NCI-H1436 treated with DMSO at 0.1 percent for 48 hours (cell line): ENCODE data around the gene MEA1.
"Not testable (repeated sequence)": the region's sequence is repeated elsewhere in the genome, so short reads cannot be mapped to it uniquely, and the experiment has no call there.

ENCODE experiments used
- DNase-seq: peaks from one replicate; lab custom pipeline; 2025; lab: John Stamatoyannopoulos, UW

MEA1 gene

GRCh38 chr6:43009124-43009523 lies 4.6 kb downstream of the MEA1 start:
- no peak for DNase-seq

- no peak for DNase-seq
Observed at GRCh38 chr6:43007126-43007525, 6.6 kb downstream of the MEA1 start.

GRCh38 chr6:43006251-43006650 lies 7.5 kb downstream of the MEA1 start:
- no peak for DNase-seq

- DNase-seq = no peak
Observed at GRCh38 chr6:43005844-43006243, 7.9 kb downstream of the MEA1 start.

- DNase-seq = no peak
Observed at GRCh38 chr6:43001843-43002242, 11.9 kb downstream of the MEA1 start.

GRCh38 chr6:42998205-42998604 lies 15.5 kb downstream of the MEA1 start:
- DNase-seq = not testable (repeated sequence)

GRCh38 chr6:42996513-42996912 lies 17.2 kb downstream of the MEA1 start:
- DNase-seq = no peak

- no peak for DNase-seq
Observed at GRCh38 chr6:42993445-42993844, 20.3 kb downstream of the MEA1 start.

- DNase-seq = no peak
Observed at GRCh38 chr6:42989923-42990322, 23.8 kb downstream of the MEA1 start.

GRCh38 chr6:42988486-42989020 lies 25.2 kb downstream of the MEA1 start:
- no peak for DNase-seq

- no peak for DNase-seq
Observed at GRCh38 chr6:42987533-42988451, 26.0 kb downstream of the MEA1 start.

- DNase-seq = no peak
Observed at GRCh38 chr6:42984924-42985475, 28.7 kb downstream of the MEA1 start.

GRCh38 chr6:42984001-42984923 lies 29.5 kb downstream of the MEA1 start, which contains the start of gene PPP2R5D:
Gene PPP2R5D (plus strand): TSS chr6:42984570. CDS start chr6:42984678, 108 bp downstream.
- peak; percentile 98 for DNase-seq

- DNase-seq = no peak
Observed at GRCh38 chr6:42981836-42982235, 31.9 kb downstream of the MEA1 start.

- DNase-seq = no peak
Observed at GRCh38 chr6:42979523-42980177, 34.1 kb downstream of the MEA1 start.

GRCh38 chr6:42978839-42979522 lies 34.8 kb downstream of the MEA1 start, which contains the start of gene PEX6:
Gene PEX6 (minus strand): TSS chr6:42979181. CDS start chr6:42979150, 31 bp downstream.
- DNase-seq = peak; percentile 28

GRCh38 chr6:42978487-42978838 lies 35.3 kb downstream of the MEA1 start:
- no peak for DNase-seq

- no peak for DNase-seq
Observed at GRCh38 chr6:42974919-42975505, 38.7 kb downstream of the MEA1 start.

- DNase-seq = no peak
Observed at GRCh38 chr6:42973926-42974325, 39.8 kb downstream of the MEA1 start.

- DNase-seq = no peak
Observed at GRCh38 chr6:42971746-42972327, 41.9 kb downstream of the MEA1 start.
